Stimulated activated naive CD8-positive, alpha-beta T cell treated with anti-CD3 and anti-CD28 coated beads, Interleukin-15, amount 100 ng/mL, for 72 hours (primary cell): Measurements from ENCODE around the gene SPATA46.
"Not testable (repeated sequence)": the region's sequence is repeated elsewhere in the genome, so short reads cannot be mapped to it uniquely, and the experiment has no call there.

Experiments
- ATAC-seq: fragments of 150-1000 bp; cut with Tn5 transposase; 2 replicates; pipeline ENCODE4 v1.10.0; 2021; ENCODE audit warnings: mild to moderate bottlenecking, moderate library complexity
- DNase-seq, 2 donors: peaks; one replicate each; pipeline ENCODE4 v3.0.0; 2021 to 2022
- H3K27ac Mint-ChIP-seq, 2 donors: one replicate each; pipeline ENCODE4 v1.8.0; 2022; ENCODE audit warnings: mild to moderate bottlenecking in 2 of 2, mixed read lengths in 2 of 2, moderate library complexity in 2 of 2
- H3K27me3 Mint-ChIP-seq: one replicate; pipeline ENCODE4 v1.8.0; 2022; ENCODE audit warnings: mixed read lengths
- H3K4me1 Mint-ChIP-seq: one replicate; pipeline ENCODE4 v1.8.0; 2022; ENCODE audit warnings: mild to moderate bottlenecking, mixed read lengths
- H3K4me3 Mint-ChIP-seq, 2 donors: one replicate each; pipeline ENCODE4 v1.8.0; 2022; ENCODE audit warnings: mild to moderate bottlenecking in 2 of 2, mixed read lengths in 2 of 2, moderate library complexity in 1 of 2
- H3K9me3 Mint-ChIP-seq, 2 donors: one replicate each; pipeline ENCODE4 v1.8.0; 2022; ENCODE audit warnings: mixed read lengths in 2 of 2

SPATA46 gene, protein sequence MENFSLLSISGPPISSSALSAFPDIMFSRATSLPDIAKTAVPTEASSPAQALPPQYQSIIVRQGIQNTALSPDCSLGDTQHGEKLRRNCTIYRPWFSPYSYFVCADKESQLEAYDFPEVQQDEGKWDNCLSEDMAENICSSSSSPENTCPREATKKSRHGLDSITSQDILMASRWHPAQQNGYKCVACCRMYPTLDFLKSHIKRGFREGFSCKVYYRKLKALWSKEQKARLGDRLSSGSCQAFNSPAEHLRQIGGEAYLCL

DNA sequence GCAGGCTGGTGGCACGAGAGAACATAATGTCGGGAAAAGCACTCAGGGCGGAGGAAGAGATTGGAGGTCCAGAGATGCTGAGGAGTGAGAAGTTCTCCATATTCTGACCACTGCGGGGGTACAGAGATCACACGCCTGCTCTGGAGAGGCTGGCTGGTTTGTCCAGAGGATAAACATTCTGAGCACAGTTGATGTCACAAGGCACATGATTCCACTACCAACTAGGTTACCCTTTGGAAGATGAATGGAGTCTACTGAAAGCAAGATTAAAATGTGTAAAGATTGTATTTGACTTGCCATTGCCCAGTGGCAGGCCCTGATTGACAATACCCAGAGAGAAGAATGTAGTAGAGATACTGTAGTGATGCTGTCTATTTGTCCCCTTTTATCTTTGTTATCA, at the start of gene SPATA46:
SPATA46 (minus strand) TSS at position 164 of the 400 bp plus-strand sequence; CDS start at position 100, 64 bp downstream.
- Mint-ChIP-seq H3K4me3 (no peak within 1 kb of the TSS), H3K27ac (no peak within 1 kb of the TSS), H3K4me1 (no peaks in the 10 kb centered on the region), H3K27me3 (no peaks in the 10 kb centered on the region), H3K9me3 (no peaks in the 10 kb centered on the region)
- no peak for ATAC-seq
- no peak for DNase-seq

DNA sequence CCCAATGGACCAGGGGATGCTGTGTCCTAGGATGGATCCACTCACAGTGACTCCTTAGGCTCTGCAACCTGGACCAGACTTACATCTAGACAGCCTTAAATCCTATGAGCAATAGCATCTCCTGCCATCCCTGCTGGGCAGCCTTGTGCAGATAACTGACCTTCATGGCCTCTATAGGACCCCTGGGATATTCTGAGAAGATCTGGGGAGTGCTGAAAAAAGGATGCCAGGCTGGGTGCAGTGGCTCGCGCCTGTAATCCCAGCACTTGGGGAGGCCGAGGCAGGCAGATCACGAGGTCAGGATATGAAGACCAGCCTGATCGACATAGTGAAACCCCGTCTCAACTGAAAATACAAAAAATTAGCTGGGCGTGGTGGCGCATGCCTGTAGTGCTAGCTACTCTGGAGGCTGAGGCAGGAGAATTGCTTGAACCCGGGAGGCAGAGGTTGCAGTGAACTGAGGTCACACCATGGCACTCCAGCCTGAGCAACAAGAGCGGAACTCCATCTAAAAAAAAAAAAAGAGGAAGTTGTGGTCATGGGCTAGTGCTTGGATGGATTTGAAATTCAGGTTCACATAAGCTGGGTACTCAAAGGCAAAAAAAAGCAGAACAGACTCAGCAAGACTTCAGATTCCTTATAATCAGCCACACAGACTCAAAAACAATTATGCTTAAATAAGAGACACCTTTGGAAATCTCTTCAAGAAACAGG, 46.2 kb upstream of the SPATA46 start:
- Mint-ChIP-seq H3K27me3 (peaks cover 30% of the 10 kb centered on the region), H3K9me3 (no peaks in the 10 kb centered on the region), H3K27ac (no peak overlapping the region), H3K4me3 (no peak overlapping the region), H3K4me1 (no peaks in the 10 kb centered on the region)
- DNase-seq: no peak
- ATAC-seq: no peak

DNA sequence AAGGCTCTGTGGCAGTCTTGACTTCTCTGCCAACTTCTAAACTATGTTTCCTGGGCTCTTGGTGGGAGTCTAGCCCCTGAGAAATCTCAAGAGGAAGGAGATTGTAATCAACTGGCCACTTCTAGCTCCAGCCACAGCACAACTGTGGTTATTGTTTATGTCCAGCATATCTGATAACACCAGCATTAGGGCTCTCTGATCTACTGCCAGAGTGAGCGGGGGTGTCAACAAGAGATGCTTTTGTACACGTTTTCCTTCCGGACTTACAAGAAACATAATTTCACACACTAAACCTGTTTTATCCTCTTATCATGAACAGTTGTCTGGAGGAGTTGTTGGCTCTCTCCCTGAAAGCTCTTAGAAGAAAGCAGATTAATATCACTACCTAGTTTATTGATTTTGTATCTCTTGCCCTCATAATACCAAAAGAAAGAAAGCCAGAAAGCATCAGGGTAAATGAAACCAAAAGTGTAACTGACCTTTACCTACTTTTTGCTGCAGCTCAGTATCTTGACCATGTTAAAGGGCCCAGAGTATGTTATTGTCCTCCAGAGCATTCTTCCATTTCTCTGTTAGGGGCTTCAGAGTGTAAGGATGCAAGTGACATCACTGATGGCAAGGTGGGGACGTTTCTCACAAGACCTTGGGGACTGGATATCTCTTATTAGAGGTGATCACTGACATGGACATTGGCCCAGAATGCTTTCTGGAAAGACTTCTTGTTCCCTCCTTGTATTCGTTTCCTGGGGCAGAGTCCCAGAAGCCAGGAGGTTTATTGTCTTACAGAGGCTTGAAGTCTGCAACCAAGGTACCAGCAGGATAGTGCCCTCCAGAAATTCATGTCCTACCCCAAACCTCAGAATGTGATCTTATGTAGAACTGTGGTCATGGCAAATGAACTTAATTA, 44.9 kb upstream of the SPATA46 start:
- DNase-seq (no peak), ATAC-seq (no peak)
- H3K27me3 Mint-ChIP-seq: peaks cover 37% of the 10 kb centered on the region
- H3K4me3 Mint-ChIP-seq: no peak overlapping the region
- H3K9me3 Mint-ChIP-seq: no peaks in the 10 kb centered on the region
- H3K4me1 Mint-ChIP-seq: no peaks in the 10 kb centered on the region
- no peak overlapping the region for H3K27ac Mint-ChIP-seq

DNA sequence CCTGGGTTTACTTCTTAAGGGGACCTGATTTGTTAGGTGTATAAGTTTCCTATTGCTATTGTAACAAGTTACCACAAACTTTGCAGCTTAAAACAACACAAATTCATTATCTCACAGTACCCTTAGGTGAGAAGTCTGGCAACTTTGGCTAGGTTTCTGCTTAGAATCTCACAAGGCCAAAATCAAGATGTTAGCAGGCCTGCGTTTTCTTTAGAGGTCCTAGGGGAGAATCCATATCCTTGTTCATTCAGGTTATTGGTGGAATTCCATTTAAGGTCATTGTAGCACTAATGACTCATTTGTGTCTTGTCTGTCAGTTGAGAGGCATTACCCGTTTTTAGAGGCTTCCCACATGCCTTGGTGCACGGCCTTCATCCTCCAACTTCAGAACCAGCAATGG, 43.5 kb upstream of the SPATA46 start:
- DNase-seq: no peak
- H3K4me1 Mint-ChIP-seq: no peaks in the 10 kb centered on the region
- ATAC-seq: no peak
- no peak overlapping the region for H3K4me3 Mint-ChIP-seq
- H3K27ac Mint-ChIP-seq: no peak overlapping the region
- H3K9me3 Mint-ChIP-seq: no peaks in the 10 kb centered on the region
- peaks cover 42% of the 10 kb centered on the region for H3K27me3 Mint-ChIP-seq

DNA sequence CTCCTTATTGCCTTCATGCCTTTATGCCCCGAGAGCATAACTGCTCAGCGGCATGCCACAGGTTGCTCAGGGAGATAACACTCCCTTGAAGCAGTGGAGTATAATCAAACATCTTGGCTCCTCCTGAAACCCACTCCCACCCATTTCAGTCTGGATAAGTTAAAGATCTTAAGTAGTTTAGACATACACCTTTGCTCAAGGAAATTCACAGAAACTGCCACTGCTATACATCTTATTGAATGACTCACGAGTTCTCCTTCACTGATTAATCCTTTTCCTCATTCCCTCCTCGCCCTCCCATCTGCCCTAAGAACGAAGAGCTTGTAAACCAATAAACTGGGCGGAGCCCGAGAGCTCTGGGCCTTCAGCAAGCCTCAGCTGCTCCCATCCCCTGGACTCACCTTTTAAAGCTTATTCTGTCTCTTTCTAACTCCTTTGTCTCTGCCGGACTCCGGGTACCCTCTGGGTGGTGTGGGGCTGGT, 42.8 kb upstream of the SPATA46 start:
- not testable (repeated sequence) for H3K9me3 Mint-ChIP-seq, H3K4me1 Mint-ChIP-seq, ATAC-seq, DNase-seq, H3K4me3 Mint-ChIP-seq, H3K27ac Mint-ChIP-seq
- H3K27me3 Mint-ChIP-seq: peaks cover 42% of the 10 kb centered on the region

DNA sequence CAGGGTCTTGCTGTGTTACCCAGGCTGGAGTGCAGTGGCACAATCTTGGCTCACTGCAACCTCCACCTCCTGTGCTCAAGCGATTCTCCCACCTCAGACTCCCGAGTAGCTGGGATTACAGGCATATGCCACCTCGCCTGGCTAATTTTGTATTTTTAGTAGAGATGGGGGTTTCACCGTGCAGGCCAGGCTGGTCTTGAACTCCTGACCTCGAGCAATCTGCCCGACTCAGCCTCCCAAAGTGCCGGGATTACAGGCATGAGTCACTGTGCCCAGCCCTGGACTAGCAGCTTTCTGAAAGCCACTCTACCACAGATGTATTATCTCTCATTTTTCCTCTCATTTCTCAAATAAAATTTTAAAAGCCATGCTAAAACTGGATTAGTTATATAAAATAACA, 41.9 kb upstream of the SPATA46 start:
- not testable (repeated sequence) for H3K27ac Mint-ChIP-seq, H3K4me1 Mint-ChIP-seq

DNA sequence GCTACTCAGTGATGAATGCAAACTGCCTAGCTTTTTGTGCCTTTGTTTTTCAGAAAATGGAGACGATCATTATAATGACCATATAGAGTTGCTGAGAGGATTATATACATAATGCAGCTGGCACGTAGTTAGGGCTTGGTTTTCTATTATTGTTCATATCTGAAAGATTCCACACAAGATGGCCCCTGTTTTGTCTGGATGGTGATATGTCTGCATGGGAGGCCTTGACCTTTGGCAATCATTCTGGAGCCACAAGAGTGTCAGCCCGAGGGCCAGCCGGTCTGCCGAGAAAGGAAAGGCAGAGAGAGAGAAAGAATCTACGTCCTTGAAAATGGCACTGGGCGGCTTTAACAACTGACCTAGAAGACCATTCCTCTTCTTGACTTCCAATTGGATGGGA, 41.0 kb upstream of the SPATA46 start:
- H3K4me1 Mint-ChIP-seq: no peaks in the 10 kb centered on the region
- DNase-seq (no peak), ATAC-seq (no peak)
- no peak overlapping the region for H3K27ac Mint-ChIP-seq
- H3K9me3 Mint-ChIP-seq: no peaks in the 10 kb centered on the region
- peaks cover 31% of the 10 kb centered on the region for H3K27me3 Mint-ChIP-seq
- no peak overlapping the region for H3K4me3 Mint-ChIP-seq

More for the DNA sequence above, 41.9 kb upstream of the SPATA46 start:
- H3K4me3 Mint-ChIP-seq, ATAC-seq, DNase-seq, H3K9me3 Mint-ChIP-seq: not testable (repeated sequence)
- H3K27me3 Mint-ChIP-seq: peaks cover 37% of the 10 kb centered on the region

DNA sequence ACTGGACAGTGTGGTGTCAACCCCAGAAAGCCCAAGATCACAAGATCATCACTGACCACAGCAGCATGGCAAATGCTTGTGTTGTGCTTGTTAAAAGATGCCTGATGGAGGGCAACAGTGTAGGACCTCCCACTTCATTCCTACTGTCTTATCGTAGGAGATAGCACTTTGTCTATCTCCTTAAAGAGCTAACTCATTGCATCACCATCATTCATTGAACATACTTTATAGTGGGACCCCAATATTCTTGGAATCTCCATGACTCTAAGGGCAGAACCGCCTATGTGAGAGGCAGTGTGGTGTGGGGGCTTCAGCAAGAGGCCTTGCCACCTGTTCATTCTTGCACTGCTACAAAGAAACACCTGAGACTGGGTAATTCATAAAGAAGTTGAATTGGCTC, 40.3 kb upstream of the SPATA46 start:
- DNase-seq: no peak
- H3K9me3 Mint-ChIP-seq: no peaks in the 10 kb centered on the region
- no peak for ATAC-seq
- no peaks in the 10 kb centered on the region for H3K4me1 Mint-ChIP-seq
- peaks cover 27% of the 10 kb centered on the region for H3K27me3 Mint-ChIP-seq
- H3K27ac Mint-ChIP-seq: no peak overlapping the region
- no peak overlapping the region for H3K4me3 Mint-ChIP-seq

DNA sequence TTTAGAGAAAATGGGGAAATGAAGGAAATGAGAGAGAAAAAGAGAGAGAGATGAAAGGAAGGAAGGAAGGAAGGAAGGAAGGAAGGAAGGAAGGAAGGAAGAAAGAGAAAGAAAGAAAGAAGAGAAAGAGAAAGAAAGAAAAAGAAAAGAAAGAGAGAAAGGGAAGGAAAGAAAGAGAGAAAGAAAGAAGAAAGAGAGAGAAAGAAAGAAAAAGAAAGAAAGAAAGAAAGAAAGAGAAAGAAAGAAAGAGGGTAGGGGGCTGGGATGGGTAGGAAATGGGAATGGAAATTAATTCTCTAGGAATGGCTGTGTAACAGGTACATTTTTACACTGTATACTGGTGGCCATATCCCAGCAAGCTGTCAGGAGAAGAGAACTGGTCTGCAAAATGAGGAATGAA, 39.6 kb upstream of the SPATA46 start:
- no peaks in the 10 kb centered on the region for H3K9me3 Mint-ChIP-seq
- no peak for ATAC-seq
- H3K27ac Mint-ChIP-seq: peak overlapping the region in 1 of 2 donors; percentile 61
- DNase-seq: no peak
- no peaks in the 10 kb centered on the region for H3K4me1 Mint-ChIP-seq
- no peak overlapping the region for H3K4me3 Mint-ChIP-seq
- H3K27me3 Mint-ChIP-seq: peaks cover 29% of the 10 kb centered on the region

DNA sequence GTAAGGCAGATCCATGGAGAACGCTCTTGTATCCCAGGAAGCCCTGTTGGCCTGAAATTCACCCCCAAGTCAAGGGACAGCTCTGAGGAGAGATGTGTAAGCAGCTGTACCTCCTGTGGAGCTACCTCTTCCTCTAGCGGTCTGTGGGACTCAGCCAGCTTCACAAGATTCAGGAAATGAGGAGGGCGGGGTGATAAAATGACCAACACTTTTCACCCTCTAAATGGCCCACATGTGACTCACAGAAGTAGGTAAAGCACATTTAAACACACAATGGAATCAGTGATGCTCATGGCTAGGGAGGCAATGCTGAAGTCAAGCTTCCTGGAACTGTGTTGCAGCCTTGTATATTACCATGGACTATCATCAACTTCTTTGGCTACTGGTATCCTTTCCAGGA, 35.3 kb upstream of the SPATA46 start, which contains the start of gene SH2D1B:
SH2D1B (minus strand) TSS at position 135 of the 400 bp plus-strand sequence; CDS start at position 15, 120 bp downstream.
- no peak for DNase-seq
- ATAC-seq: no peak
- Mint-ChIP-seq H3K27me3 (peaks cover 29% of the 10 kb centered on the region), H3K4me1 (no peaks in the 10 kb centered on the region), H3K27ac (no peak within 1 kb of the TSS), H3K9me3 (no peaks in the 10 kb centered on the region), H3K4me3 (no peak within 1 kb of the TSS)

DNA sequence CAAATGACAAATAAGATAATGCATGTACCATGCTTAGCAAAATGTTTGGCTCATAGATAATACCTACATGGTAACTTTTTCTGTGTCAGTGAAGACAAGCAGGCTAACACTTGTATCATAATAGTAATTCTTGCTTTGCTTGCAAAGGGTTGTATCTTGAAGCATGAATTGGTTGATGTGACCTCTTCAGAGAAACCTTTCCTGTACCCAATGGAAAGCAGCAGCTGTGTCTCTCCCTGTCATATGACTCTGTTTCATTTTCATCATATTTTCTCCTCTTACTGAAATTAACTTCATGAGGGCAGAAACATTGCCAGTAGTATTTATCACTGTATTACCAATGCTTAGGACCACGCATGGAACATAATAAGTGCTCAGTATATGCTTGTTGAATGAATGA, 30.9 kb upstream of the SPATA46 start:
- Mint-ChIP-seq H3K27ac (no peak overlapping the region), H3K27me3 (peaks cover 17% of the 10 kb centered on the region), H3K9me3 (no peaks in the 10 kb centered on the region), H3K4me1 (no peaks in the 10 kb centered on the region), H3K4me3 (no peak overlapping the region)
- ATAC-seq (no peak), DNase-seq (no peak)

DNA sequence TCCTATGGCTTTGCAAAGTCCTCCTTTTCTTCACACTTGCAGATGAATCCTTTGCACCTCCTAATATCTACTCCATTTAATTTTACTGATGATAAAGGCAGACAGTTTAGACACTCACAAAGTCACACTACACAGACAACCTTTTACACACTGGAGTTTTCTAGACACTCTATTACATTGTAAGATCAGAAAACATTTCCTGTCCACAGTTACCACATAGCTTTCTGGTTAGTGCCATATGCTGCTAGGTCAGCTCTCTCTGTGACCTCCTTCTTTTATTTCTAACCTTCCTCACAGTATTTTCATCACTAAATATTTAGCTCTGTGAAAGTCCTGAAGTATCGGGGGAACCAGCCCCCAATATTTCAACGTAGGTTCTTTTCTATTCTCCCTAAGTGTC, 30.2 kb upstream of the SPATA46 start:
- no peaks in the 10 kb centered on the region for H3K4me1 Mint-ChIP-seq
- H3K27ac Mint-ChIP-seq: no peak overlapping the region
- no peak for ATAC-seq
- DNase-seq: no peak
- H3K4me3 Mint-ChIP-seq: no peak overlapping the region
- peaks cover 22% of the 10 kb centered on the region for H3K27me3 Mint-ChIP-seq
- no peaks in the 10 kb centered on the region for H3K9me3 Mint-ChIP-seq

DNA sequence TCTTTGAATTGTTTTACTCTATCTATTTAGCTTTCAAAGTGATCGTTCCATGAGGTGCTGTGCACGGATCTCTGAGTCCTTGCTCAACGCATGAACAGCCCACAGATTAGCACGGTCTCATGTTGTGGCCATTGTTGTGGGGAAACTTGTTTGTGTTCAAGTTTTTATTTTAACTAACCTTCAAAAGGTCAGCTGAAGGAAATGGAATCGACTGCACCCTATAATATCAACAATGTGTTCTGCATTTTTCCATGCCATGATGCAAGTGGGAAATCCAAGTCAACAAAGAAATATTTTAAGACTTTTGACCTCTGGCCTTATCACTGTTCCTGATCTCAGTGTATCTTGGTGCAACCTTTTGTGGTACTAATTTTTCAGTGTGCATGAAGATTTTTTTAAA, 29.1 kb upstream of the SPATA46 start:
- H3K4me1 Mint-ChIP-seq: no peaks in the 10 kb centered on the region
- no peak overlapping the region for H3K4me3 Mint-ChIP-seq
- DNase-seq (no peak), ATAC-seq (no peak)
- no peaks in the 10 kb centered on the region for H3K9me3 Mint-ChIP-seq
- H3K27me3 Mint-ChIP-seq: peaks cover 15% of the 10 kb centered on the region
- H3K27ac Mint-ChIP-seq: no peak overlapping the region

DNA sequence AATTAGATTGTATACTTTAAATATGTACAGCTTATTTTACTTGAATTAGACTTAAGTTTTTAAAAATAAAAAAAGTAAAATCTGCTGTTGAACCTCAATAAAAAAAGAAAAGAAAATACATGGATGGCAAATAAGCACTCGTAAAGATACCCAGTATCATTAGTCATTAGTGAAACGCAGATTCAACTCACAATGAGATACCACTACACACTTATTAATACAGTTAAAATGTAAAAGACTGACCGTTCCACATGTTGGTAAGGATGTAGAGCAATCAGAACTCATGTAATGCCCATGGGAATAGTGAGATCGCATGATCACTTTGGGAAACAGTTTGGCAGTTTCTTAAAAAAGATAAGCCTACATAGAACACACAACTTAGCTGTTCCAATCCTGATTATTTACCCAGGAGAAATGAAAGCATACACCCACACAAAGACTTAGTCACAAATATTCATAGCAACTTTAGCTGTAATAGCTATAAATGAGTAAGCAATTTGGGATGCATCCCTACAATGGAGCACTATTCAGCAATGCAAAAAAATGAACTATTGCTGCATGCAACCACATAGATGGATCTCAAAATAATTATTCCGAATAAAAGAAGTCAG, 28.0 kb upstream of the SPATA46 start:
- no peak overlapping the region for H3K4me3 Mint-ChIP-seq
- ATAC-seq: no peak
- DNase-seq: no peak
- peaks cover 11% of the 10 kb centered on the region for H3K27me3 Mint-ChIP-seq
- no peaks in the 10 kb centered on the region for H3K9me3 Mint-ChIP-seq
- H3K4me1 Mint-ChIP-seq: no peaks in the 10 kb centered on the region
- no peak overlapping the region for H3K27ac Mint-ChIP-seq

DNA sequence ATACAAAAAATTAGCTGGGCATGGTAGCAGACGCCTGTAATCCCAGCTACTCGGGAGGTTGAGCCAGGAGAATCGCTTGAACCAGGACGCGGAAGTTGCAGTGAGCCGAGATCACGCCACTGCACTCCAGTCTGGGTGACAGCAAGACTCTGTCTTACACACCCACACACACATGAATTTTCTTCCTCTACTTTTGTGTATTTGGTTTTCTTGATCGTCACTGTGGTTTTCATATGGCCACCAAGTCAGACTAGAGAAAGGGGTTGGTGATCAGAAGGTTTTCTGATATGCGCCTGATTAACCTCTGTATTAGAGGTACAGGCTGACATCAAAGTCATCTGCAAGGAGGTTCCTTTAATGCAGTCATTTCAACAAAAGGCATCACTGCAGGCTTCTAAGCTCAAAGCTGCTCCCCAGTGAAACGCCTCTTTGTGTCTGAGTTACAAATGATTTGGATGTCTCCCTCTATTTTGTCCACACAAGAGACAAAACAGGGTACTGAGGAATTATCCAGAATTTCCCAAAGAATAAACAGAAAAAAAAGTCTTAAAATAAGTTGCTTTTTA, 24.2 kb upstream of the SPATA46 start:
- Mint-ChIP-seq H3K9me3 (no peaks in the 10 kb centered on the region), H3K4me3 (no peak overlapping the region)

More for the DNA sequence above, 24.2 kb upstream of the SPATA46 start:
- H3K27me3 Mint-ChIP-seq: peaks cover 48% of the 10 kb centered on the region
- ATAC-seq (no peak), DNase-seq (no peak)
- H3K4me1 Mint-ChIP-seq: no peaks in the 10 kb centered on the region
- no peak overlapping the region for H3K27ac Mint-ChIP-seq
